Right kidney (tissue), 1 donor: ENCODE data around the gene UTP11.
A peak's percentile ranks its signal among the peaks of the same experiment; 100 is the strongest.

Experiments
- DNase-seq: peaks from one replicate; pipeline ENCODE4 v3.0.0-alpha.2; 2016

The UTP11 gene

DNA sequence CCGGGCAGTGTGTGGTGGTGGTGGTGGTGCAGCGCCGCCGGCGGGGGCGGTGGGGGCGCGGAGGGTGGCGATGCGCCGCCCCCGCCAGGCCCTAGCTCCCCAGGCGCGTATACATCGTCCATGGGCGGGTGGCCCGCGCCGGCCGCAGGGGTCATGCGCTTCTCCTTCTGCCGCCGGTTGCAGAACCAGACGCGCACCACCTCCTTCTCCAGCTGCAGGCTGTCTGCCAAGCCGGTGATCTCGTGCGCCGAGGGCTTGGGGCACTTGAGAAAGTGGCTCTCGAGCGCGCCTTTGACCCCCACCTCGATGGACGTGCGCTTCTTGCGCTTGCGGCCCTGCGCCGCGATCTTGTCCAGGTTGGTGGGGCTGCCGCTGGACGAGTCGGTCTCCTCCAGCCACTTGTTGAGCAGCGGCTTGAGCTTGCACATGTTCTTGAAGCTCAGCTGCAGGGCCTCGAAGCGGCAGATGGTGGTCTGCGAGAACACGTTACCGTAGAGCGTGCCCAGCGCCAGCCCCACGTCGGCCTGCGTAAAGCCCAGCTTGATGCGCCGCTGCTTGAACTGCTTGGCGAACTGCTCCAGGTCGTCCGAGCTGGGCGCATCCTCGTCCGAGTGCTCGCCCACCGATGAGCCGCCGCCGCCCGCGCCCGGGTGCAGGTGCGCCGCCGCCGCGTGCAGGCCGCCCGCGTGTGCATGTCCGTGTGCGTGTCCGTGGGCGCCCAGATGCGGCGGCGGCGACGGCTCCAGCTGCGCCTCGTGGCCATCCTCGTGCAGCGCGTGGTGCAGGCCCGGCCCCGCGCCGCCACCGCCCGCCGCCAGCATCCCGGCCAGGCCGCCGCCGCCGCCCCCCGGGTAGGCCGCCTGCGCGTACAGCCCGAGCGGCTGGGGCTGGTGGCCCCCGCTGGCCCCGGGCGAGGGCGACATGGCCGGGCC lies 33.1 kb downstream of the UTP11 start:
- peak; percentile 67 for DNase-seq

DNA sequence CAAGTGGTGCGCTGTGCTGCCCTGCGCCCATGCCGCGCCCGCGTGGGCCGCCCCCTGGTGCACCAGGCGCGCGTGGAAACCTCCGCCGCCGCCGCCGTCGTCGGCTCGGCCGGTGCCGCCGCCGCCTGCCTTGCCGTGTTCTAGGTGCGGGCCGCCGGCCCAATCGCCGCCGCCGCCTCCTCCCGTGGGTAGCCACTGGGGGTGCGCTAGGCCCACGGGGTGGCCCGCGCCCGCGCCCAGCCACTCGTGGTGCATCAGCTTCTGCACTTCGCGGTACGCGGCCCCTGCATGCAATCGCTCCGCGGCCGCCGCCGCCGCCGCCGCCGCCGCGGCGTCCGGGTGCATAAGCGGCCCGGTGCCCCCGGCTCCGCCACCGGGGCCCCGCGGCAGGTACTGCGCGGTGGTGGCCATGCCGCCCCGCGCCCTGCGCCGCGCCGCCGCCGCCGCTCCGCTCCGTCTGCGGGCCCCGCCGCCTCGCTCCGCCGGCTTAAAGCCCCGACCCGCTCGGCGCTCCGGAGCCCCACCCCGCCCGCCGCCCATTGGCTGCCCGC lies 33.9 kb downstream of the UTP11 start, which contains the start of gene POU3F1:
TSS of gene POU3F1 (minus strand) at position 461 of the 551 bp plus-strand sequence. CDS start at position 411, 50 bp downstream.
- no peak for DNase-seq

DNA sequence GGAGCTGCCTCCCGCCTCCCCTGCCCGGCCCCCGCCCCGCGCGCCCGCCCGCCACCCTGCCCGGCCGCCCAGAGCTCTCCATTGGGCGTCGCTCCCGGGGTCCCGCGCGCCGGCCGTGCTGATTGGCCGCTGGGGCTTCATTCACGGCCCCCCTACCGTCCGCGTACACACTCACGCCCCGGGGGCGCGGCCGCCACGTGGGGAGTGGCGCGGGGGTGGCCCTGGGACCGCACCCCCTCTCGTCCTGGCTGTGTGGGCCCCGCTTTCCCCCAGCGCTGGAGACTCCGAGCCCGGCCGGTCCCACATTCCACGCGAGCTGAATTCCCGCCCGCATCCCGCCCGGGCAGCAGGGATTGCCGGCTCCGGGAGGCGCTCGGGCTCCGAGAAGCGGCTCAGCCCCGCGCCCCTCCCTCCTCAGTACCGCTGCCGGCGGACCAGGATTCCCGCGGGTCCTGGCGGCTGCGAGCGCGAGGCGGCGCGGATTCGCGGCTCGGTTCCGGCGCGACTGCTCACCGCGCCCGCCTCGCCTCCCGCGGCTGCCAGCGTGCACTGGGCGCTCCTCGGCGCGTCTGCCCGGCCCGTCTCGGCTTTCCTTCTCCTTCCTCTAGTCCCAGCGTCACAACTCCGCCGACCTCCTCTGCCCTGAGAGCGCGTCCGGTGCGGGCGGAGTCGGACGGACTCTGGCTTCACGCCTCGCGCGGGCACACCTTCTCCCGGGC lies 34.5 kb downstream of the UTP11 start:
- DNase-seq, result peak; percentile 93

DNA sequence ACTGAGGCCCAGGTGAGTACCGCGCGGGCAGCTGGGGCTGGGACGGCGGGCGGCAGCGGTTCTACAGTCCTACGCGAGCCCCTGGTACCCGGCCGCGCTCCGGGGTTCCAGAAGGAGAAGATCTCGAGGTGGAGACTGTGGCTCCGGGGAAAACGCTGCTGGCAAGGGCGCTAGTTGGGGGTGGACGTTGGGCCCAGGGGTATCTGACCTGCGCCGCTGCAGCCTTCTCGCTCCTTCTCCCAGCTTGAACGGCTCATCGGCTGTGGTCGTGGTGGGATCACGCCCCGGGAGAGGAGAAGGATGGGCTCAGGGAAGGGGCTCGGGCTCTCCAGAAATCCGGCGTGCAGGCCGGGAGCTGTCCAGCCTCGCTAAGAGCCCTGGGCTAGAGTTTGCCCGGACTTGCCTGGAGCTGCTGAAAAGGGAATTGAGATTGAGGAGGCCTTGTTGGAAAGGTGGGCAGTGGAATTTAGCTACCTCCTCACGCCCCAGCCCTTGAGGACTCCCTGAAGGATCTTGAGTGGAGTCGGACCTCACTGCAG lies 35.1 kb downstream of the UTP11 start:
- DNase-seq, result peak; percentile 79

DNA sequence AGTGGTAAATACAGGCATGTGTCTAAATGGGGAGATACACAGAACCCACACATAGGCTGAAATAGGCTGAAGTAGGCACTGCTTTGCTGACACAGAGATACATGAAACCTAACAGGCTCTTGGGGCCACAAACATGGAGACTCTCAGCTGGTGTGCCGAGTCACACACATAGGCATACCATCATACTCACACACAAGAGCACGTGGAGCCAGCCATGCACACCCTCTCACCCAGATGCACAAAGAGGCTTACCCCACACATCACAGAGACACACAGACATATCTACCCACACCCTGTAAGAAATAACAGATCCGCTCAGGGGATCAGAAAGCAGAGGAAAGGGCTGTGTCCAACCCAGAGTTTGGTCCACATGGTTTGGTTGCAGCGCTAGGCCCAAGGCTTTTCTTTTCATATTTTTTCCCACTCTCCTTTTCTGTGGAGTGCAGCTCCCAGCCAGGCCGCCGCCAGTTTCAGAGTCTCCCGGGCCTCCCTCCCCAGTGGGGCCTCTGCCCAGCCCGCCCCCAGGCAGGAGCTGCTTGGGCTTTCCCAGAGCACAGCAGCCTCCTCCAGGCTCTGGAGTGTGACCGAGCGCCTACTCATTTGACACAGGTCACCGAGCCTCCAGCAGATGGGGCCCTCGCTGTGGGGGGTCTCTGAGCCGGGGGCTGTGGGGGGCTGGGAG lies 38.0 kb downstream of the UTP11 start:
- peak; percentile 60 for DNase-seq

DNA sequence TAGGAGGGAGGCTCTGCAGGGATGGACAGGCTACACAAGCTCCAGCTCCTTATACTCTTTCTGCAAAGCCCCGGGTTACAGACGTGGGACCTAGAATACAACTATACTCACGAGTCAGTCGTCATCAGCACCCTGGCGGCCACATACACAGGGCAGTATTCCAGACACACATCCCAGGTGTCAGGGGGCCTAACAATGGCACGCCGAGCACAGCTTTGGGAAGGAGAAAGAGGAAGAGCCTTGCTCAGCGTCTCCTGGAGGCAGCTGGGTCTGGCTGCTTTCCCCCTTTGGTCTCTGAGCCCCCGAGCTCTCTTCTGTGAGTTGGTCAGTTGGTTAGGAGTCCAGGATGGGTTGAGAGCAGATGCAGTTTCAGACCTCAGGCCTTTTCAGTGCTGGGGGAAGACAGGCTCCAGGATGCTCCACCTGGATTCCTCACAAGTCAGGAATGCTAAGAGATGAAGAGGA lies 38.6 kb downstream of the UTP11 start:
- DNase-seq, result no peak

DNA sequence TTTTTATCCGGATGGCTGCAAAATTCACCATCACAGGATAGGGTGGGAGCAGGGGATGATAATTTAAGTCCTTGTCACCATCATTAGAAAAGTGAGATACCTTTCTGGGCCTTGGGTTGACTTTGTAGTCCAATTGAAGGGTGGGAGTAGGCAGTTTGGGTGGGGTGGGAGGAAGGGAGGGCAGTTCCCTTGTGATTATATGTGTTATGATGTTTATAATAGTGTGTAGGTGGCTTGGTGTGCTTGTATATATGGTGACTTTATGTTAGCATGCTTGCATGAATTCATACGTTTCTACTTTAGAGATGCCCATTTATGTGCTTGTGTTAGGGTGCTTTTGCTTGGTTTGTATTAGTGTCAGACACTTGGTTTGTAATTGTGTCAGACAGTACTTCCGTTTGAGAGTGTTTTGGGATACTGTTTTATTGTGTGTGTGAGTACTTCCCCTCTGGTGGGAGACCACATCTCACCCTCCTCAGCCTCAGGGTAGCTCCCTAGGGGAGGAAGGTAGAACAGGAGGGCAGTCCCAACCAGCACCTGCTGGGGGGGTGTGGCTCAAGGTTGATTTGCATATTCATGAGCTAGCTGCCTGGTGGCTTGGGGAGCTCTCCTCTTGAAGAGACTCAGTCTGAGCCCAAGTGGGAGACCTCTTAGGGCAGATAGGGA lies 40.3 kb downstream of the UTP11 start:
- DNase-seq, result no peak

DNA sequence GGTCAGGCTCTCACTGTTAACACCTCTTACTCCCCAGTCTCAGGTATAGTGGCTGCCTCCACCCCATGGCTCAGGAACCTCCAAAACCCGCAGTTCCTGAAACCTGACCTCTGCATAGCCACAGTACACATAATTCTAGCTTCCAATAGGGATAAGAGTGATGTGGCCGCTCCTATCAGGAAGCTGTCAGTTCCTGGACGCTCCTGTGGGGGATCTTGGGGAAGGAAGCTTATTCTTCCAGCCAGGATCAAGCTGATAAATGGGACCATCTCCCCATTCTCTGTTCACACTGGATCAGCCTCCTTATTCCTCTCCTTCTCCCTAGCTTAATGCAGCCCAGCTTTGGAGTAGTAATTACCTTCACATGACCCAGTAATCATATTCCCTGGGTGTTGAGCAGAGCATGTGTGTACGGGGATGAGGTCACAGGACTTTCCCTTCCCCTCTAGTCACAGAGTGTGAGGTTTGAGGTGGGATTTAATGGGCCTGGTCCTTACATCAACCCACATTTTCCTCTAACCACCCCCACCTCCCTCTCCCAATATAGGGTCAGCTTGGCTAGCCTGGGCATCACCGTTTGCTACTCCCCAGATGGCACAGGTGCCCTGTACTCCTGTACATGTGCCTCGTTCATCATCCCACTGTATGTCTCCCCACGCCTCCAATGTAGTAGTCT lies 41.0 kb downstream of the UTP11 start:
- no peak for DNase-seq

DNA sequence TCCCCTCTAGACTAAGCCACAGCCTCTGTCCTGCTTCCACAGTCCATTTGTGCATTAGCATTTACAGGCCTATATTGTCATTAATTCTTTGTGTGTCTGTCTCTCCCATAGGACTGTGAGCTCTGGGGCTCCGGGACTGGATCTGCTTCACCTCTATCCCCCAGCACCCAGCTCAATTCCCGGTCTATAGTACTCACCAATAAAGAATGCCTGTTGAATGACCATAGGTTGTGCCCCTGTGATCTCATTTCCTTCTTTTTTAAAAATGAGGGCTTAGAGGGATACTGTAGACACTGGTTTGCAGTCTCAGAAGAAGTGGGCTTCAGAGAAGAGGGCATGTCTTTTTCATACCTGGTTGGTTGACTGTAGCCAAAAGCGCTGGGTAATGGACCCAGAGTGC lies 42.9 kb downstream of the UTP11 start:
- no peak for DNase-seq

DNA sequence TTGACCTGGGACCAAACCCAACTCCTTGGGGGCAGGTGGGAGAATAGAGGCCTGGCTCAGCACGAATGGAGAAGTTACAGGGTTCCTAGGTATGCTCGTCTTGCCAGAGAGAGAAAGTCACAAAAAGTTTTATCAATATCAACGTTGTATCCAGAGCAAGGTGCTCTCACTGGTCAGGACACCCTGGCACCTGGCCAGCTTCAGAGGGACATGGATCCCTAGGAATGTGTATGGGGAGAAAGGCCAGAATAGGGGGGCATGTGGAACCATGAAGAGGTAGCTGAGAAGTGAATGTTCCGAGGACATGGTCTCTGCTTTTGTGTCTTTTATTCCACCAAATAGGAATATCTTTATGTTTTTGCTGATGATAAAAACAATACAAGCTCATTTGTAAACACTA lies 43.4 kb downstream of the UTP11 start:
- no peak for DNase-seq

DNA sequence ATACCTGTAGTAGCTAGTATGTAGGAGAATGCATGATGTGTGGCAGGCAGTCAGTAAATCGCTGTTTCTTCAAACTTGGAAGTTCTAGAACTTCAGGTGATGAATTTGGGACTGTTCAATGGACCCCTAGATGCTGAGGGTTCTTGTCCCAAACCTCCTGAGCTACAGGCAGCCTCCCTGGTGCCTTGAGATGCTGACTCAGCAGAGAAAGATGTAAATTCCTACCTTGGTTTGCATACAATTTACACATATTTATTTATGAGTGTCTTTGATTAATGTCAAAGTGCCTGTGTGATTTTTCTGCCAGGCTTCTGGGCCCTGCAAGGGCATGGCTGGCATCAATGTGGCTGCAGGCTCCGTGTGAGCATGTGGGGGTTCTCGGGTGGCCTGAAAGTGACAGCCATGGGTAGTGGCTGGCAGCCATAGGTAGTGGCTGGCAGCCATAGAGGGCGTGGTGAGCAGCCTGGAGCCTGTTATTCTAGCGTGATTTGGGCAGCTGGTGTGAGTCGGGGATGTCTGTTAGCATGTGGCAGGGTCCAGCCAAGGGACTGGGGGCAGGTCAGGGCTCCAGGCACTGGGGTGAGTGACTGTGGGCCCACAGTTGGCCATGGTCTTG lies 47.2 kb downstream of the UTP11 start:
- no peak for DNase-seq

DNA sequence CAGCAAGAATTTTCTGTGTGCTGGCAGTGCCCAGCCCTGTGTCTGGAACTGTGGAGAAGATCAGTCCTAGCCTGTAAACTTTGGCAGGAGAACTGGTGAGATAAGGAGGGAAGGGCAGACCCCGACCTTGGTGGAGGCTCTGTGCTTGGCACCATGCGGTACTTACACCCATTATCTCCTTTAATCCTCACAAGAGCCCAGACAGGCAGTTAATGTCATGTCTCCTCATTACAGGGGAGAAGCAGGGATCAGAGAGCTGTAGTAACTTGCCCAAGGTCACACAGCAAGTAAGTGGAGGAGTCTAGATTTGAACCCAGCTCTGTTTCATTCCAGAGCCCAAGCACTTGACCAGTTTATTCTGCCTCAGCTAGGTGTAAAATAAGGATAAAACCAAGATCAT lies 48.0 kb downstream of the UTP11 start:
- DNase-seq, result no peak

DNA sequence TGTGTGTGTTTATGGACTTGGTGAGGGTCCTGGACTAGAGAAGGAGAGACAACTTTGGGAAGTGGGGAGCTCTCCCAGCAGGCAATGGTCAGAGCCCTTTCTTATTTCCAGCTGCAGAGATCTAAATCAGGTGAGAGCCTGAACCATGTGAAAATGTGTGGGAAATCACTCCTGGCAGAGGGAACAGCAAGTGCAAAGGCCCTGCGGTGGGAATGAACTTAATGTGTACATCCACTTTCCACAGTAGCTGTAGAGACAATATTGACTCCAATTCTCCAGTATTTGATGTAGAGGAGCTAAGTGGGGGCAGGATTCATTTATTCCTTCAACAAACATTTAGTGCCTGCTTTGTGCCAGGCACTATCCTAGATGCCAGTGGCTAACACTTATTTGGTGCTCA lies 48.8 kb downstream of the UTP11 start:
- DNase-seq, result no peak

DNA sequence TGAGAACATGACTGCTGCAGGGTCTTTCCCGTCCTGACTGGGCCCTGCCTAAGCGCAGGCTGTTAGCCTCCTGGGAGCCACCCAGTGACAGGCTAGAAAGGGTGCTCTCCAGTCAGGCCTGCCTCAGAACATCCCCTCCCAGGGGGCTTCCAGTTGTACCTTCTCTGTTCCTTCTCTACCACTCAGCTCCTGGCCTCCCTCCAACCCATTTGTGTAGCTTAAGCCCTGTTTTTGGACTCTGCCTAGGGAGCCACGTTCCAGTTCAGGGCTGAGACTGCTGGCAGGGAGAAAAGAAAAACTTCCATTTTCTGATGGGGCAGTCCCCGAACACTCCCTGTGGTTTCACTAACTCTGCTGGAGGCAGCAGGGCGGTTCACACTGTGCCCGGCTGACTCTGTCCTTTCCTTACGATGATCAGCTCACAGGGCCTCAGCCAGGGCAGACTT lies 49.4 kb downstream of the UTP11 start:
- no peak for DNase-seq

DNA sequence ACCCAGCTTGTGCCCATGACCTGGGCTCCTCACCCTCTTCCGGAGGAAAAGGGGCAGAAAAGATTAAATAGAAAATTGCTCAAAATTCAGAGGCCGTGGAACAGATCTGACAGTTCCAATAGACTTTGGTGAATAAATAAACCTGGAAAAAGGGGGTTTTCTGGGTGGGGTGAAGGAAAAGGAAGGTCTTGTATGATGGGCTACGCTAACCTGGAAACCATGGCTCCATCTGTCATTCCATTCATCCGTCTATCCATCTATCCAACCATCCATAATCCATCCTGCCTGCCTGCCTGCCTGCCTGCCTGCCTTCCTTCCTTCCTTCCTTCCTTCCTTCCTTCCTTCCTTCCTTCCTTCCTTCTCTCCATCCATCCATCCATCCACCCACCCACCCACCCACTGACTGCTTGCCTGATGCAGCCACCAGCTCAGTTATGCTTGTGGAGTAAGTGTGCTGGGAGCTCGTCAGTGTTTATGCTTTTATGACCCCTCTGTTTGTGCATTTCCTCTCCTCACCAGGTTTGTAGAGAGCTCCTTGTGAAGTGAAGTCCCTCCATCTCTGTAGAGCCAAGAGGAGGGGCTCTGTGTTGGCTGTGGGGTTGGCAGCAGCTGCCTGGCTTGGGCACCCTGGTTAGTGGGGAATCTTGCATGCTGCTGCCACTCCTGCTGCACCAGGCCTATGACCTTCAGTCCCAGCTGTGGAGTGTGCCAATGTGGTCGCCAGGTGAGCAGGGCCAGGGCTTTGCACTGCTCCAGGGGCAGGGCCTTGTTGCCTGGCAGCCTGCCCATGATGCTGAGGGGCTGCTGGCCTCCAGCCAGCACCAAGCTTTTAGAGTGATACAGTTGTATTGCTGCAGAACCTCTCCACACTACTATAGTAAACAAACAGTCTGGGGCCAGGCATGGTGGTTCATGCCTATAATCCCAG lies 50.1 kb downstream of the UTP11 start:
- DNase-seq, result no peak

DNA sequence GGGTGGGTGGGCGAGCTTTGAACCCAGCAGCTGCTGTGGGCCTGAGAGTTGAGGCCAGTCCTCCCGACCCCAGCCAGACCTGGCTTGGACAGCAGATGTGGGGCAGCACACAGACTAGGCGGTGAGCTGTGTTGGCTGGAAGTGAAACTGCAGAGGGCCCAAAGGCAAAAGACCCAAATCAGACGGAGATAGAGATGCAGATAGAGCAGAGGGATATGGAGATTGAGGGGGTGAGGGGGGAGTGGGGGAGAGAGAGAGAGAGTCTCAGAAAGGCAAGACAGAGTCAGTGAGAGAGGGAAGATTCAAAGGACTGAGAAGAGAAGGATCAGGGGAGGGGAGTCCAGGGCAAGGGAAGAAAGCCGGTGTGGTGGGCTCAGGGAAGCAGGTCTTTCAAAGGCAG lies 51.1 kb downstream of the UTP11 start:
- DNase-seq, result no peak

DNA sequence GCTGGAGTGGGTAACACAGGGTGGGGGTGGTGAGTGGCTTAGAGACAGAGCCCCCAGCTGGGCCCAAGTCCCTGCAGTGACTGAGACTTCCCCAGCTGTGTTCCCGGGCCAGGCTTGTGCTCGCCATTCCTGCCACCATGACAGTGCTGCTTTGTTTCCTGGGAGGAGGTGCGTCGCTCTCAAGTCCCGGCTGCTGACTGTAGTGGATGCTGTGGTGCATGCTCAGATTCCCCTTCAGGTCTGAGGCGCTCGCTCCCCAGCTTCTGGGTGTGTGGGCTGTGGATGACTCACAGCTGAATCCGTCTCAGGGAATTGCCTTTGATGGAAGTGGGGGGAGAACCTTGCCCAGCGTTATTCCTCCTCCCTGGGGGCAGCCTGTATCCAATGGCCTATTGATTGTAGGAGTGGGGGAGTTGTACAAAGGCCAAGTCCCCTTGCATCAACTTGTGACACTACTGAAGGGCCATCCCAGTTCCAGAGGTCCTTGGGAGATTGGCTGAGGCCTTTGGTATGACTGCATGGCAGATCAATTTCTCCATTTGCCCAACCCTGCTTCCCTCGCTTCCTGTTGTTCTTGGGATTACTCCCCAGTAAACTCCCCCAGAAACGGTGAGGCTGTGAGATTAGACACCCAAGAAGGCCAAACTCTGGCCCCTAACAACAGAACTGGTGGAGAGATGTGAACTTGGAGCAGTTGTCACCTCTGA lies 51.8 kb downstream of the UTP11 start:
- DNase-seq, result no peak

DNA sequence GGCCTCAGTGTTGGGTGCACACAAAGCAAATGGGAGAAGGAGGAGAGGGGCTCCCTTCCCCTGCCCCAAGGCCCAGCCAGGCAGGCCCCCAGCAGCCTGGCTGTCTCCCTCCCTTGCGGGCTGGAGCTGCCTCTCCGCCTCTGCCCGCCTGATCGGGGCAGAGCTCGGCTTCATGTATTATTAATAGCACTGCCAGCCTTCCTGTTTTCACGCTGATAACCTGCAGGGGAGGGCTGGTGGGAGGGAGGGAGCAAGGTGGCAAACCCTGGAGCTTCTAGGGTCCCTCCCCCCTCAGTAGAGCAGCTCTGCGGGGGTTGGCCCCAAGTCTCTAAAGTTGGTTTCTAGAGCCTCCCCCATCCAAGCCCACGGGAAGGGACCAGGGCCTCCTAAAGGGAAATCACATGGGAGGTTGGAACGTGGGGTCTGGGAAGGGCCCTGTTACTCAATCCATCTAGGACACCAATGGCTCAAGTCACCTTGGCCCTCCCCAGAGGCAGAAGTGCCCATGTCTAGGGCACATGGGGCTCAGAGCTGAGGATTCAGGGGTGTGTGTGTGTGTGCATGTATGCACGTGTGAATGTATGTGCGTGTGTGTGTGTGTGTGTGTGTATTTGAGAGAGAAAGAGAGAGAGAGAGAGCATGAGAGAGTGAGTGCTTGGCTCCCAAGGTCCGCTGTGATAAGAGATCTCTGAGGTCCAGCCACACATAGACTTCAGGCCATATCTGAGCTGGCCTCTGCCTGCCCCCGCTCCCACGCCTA lies 55.9 kb downstream of the UTP11 start:
- DNase-seq, result no peak
